BJ (cell line): ENCODE results near the gene MANBA. TPM values are rescaled to one million over a fixed set of nuclear protein-coding genes. Genes with fewer than 3 reads are reported as not detected.

Experiments
- CTCF ChIA-PET: fragments of 350-600 bp; formaldehyde crosslinking; extraction: SDS; loops from one replicate; lab custom pipeline; 2021; ENCODE audit warnings: antibody characterized with exemption, inconsistent platforms; lab: Yijun Ruan, JAX
- POLR2A ChIA-PET: fragments of 300-600 bp; sonication (Branson Sonifier 250); formaldehyde crosslinking; extraction: SDS; loops from one replicate; lab custom pipeline; 2021; ENCODE audit warnings: antibody characterized with exemption; lab: Charles Lee
- DNase-seq: peaks from one replicate; pipeline ENCODE4 v3.0.0-alpha.2; 2011; ENCODE audit warnings: low read depth
- H3K27me3 ChIP-seq: 2 replicates; pipeline ENCODE4 v1.6.0; 2011; ENCODE audit warnings: low read length; ENCODE audit not compliant: control insufficient read depth, insufficient read depth
- H3K36me3 ChIP-seq: 2 replicates; pipeline ENCODE4 v1.5.1; 2011; ENCODE audit warnings: low read length; ENCODE audit not compliant: control insufficient read depth, insufficient read depth
- H3K4me3 ChIP-seq: 2 replicates; pipeline ENCODE4 v1.5.1; 2011; ENCODE audit warnings: low read depth, mild to moderate bottlenecking, control low read depth, low read length
- polyA plus RNA-seq: library from polyadenylated mRNA; depleted of rRNA; stranded (reverse); fragments of >200 nt; gene quantifications from 2 replicates; pipeline ENCODE4 v1.2.3, GENCODE V29; 2011
- TF ChIP-seq, protein P1 (sequence below): IDR thresholded peaks from 2 replicates; pipeline ENCODE4 v1.5.1; 2011; ENCODE audit warnings: low read depth, mild to moderate bottlenecking, control low read depth, inconsistent platforms, low read length, moderate library complexity; ENCODE audit not compliant: insufficient read depth

Gene MANBA
- polyA plus RNA-seq, 1 experiment, result 6.3 TPM

DNA sequence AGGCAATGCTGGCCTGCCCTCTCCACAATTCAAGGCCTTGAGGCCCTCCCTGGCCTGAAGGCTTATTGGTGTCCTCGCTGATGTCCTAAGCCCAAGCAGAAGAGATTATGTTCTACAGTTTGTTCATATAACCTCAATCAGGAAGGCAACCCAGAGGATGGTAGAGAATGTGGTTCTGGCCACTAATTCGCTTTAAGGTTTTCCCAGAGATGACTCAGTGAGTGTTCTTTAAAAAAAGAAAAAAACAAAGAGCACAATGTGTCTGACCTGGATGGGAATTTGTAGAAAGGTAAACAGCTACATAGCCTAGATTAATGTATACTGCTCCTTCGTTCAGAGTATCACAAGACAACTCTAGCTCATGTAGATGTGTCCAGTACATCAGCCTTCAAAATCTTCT lies 66.0 kb downstream of the MANBA start:
- POLR2A ChIA-PET, result no interaction called here
- Histone ChIP-seq H3K27me3 (no peaks in the 10 kb centered on the region), H3K4me3 (no peak overlapping the region), H3K36me3 (no peaks in the 10 kb centered on the region)
- no peak for DNase-seq
- CTCF ChIA-PET, result no interaction called here
- TF ChIP-seq, protein P1, sequence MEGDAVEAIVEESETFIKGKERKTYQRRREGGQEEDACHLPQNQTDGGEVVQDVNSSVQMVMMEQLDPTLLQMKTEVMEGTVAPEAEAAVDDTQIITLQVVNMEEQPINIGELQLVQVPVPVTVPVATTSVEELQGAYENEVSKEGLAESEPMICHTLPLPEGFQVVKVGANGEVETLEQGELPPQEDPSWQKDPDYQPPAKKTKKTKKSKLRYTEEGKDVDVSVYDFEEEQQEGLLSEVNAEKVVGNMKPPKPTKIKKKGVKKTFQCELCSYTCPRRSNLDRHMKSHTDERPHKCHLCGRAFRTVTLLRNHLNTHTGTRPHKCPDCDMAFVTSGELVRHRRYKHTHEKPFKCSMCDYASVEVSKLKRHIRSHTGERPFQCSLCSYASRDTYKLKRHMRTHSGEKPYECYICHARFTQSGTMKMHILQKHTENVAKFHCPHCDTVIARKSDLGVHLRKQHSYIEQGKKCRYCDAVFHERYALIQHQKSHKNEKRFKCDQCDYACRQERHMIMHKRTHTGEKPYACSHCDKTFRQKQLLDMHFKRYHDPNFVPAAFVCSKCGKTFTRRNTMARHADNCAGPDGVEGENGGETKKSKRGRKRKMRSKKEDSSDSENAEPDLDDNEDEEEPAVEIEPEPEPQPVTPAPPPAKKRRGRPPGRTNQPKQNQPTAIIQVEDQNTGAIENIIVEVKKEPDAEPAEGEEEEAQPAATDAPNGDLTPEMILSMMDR, result no peak

DNA sequence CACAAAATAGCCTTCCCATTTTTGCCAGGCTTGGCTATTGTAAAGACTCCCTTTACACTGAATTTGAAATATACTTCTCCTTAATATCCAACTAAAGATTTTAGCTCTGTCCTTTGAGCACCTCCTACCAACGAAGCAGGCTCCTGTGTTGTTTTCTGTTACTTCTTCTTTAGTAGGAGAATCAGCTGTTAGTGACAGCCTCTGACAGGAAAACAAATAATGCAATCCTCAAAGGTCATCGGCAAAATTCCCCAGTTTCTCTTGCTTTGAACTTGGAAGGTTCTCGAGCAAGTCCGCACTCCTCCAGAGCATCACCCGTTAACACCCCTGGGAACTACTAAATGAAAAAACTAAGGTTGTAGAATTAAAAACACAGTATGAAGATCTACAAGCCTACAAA lies 66.9 kb downstream of the MANBA start:
- CTCF ChIA-PET, result interaction anchor here (0.6 kb wide), 1 partner anchor 11 kb away, joined by 3 read pairs; no protein-coding TSS in a partner anchor

DNA sequence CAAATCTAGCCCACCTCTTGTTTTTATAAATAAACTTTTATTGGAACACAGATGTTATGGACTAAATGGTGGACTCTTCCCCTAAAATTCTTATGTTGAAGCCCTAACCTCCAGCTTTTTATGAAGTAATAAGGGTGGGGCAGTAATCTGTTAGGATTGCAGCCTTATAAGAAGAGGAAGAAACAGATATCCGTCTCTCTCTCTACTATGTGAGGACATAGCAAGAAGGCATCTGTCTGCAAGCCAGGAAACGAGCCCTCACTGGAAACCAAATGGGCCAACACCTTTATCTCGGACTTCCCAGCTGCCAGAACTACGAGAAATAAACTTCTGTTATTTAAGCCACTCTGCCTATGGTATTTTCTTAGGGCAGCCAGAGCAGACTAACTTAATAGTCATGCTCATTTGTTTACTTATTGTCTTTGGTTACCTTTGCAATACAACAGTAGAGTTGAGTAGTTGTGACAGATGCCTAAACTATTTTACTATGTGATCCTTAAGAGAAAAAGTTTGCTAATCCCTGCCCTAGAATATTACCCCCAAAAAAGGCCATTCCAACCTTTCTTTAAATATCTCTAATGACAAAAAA lies 67.4 kb downstream of the MANBA start:
- no peaks in the 10 kb centered on the region for H3K36me3 ChIP-seq
- ChIA-PET POLR2A (no interaction called here), CTCF (interaction anchor here (0.6 kb wide), 1 partner anchor 11 kb away, joined by 3 read pairs; no protein-coding TSS in a partner anchor)
- DNase-seq, result no peak
- H3K4me3 ChIP-seq, result no peak overlapping the region
- no peaks in the 10 kb centered on the region for H3K27me3 ChIP-seq
- TF ChIP-seq, protein P1, result no peak

More for the DNA sequence above, 66.9 kb downstream of the MANBA start:
- TF ChIP-seq, protein P1, result no peak
- no peak for DNase-seq
- POLR2A ChIA-PET, result no interaction called here
- no peaks in the 10 kb centered on the region for H3K36me3 ChIP-seq
- no peaks in the 10 kb centered on the region for H3K27me3 ChIP-seq
- H3K4me3 ChIP-seq, result no peak overlapping the region

DNA sequence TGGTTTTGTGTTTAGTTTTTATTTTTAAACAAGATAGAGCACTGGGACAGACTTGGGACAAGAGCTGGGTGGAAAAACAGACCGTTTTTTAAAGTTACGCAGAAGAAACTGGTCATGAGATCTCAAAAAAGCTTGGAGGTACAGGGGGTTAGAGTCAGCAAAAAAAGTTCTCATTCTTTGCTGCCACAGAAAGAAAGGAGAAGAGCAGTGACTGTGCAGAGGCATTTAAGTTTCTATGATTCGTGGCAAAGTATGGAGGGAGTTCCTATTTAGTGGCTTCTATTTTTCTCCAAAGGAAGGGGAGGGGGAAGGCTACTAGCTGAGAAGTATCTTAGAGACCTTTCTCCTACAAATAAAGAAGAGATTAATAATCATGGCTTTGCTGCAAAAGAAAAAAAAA lies 68.3 kb downstream of the MANBA start:
- ChIA-PET CTCF (no interaction called here), POLR2A (no interaction called here)

DNA sequence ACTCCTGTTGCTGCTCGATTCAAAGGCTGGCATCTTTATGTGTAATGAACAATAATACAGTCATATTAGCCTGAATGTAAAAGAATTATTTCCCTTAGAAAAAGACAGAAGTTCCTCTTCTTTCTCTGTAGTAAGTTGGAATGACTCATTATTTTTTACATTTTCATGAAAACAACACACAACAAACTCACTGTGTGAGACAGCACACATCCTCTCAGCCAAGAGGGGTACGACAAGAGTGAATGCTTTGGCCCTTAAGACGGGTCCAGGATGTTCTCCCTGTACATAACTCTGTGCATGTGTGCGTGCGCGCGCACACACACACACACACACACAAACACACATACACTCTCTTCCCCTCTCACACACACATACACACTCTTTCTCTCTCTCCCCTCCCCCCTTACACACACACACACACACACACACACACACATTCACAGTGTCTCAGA lies 72.8 kb downstream of the MANBA start:
- no peaks in the 10 kb centered on the region for H3K36me3 ChIP-seq
- TF ChIP-seq, protein P1, result no peak
- no peaks in the 10 kb centered on the region for H3K27me3 ChIP-seq
- no peak overlapping the region for H3K4me3 ChIP-seq
- ChIA-PET POLR2A (no interaction called here), CTCF (no interaction called here)
- no peak for DNase-seq

More for the DNA sequence above, 68.3 kb downstream of the MANBA start:
- H3K4me3 ChIP-seq, result no peak overlapping the region
- TF ChIP-seq, protein P1, result no peak
- no peaks in the 10 kb centered on the region for H3K36me3 ChIP-seq
- DNase-seq, result no peak
- no peaks in the 10 kb centered on the region for H3K27me3 ChIP-seq
